ENCODE data around the gene DDX55. TPM values are rescaled to one million over a fixed set of nuclear protein-coding genes. Genes with fewer than 3 reads are reported as not detected.
"Not testable (repeated sequence)": the region's sequence is repeated elsewhere in the genome, so short reads cannot be mapped to it uniquely, and the experiment has no call there.

DDX55 gene
- total RNA-seq = 42.8 and 44.0 TPM in 2 replicates
- long read RNA-seq, partial matches to known transcripts = 46 of 81 reads
- long read RNA-seq, other reads (novel, unspliced or antisense) = 32 of 81 reads

- H3K27ac Mint-ChIP-seq (ENCODE audit: unreplicated experiment) = peak within 1 kb of the TSS; percentile 97
- no peaks in the 10 kb centered on the region for H3K9me3 Mint-ChIP-seq
- TF ChIP-seq CTCF (conservative IDR thresholded peaks at IDR 0.05) = peak; percentile 65
- peaks cover 5% of the 10 kb centered on the region for H3K36me3 Mint-ChIP-seq (ENCODE audit: low read depth)
- DNase-seq (ENCODE audit: low read depth, low spot score) = peak; percentile 71
- no peaks in the 10 kb centered on the region for H3K27me3 Mint-ChIP-seq (ENCODE audit: low read depth)
- peak within 1 kb of the TSS; percentile 92 for H3K4me3 Mint-ChIP-seq
- H3K4me1 Mint-ChIP-seq = peaks cover 23% of the 10 kb centered on the region
Observed at GRCh38 chr12:123601602-123602489, at the start of gene DDX55. TSS of gene DDX55 (plus strand) at chr12:123602099. CDS start at chr12:123602149, 50 bp downstream.

- not testable (repeated sequence) for H3K27ac Mint-ChIP-seq (ENCODE audit: unreplicated experiment); H3K9me3 Mint-ChIP-seq; H3K27me3 Mint-ChIP-seq (ENCODE audit: low read depth); H3K4me1 Mint-ChIP-seq; H3K36me3 Mint-ChIP-seq (ENCODE audit: low read depth); H3K4me3 Mint-ChIP-seq; DNase-seq (ENCODE audit: low read depth, low spot score)
Observed at GRCh38 chr12:123554136-123554535, 47.8 kb upstream of the DDX55 start.

GRCh38 chr12:123554843-123555242 is 47.1 kb upstream of the DDX55 start:
- not testable (repeated sequence) for H3K36me3 Mint-ChIP-seq (ENCODE audit: low read depth); H3K4me1 Mint-ChIP-seq; H3K27ac Mint-ChIP-seq (ENCODE audit: unreplicated experiment); H3K9me3 Mint-ChIP-seq; H3K27me3 Mint-ChIP-seq (ENCODE audit: low read depth); DNase-seq (ENCODE audit: low read depth, low spot score); H3K4me3 Mint-ChIP-seq

- H3K4me1 Mint-ChIP-seq, H3K9me3 Mint-ChIP-seq: not testable (repeated sequence)
Observed at GRCh38 chr12:123558487-123558886, 43.4 kb upstream of the DDX55 start.

GRCh38 chr12:123559468-123559867 is 42.4 kb upstream of the DDX55 start:
- H3K4me1 Mint-ChIP-seq = no peaks in the 10 kb centered on the region
- H3K27ac Mint-ChIP-seq (ENCODE audit: unreplicated experiment) = no peak overlapping the region
- no peaks in the 10 kb centered on the region for H3K9me3 Mint-ChIP-seq
- H3K4me3 Mint-ChIP-seq = no peak overlapping the region
- no peaks in the 10 kb centered on the region for H3K36me3 Mint-ChIP-seq (ENCODE audit: low read depth)
- no peak for DNase-seq (ENCODE audit: low read depth, low spot score)
- TF ChIP-seq CTCF (conservative IDR thresholded peaks at IDR 0.05) = no peak
- no peaks in the 10 kb centered on the region for H3K27me3 Mint-ChIP-seq (ENCODE audit: low read depth)

More at GRCh38 chr12:123558487-123558886, 43.4 kb upstream of the DDX55 start:
- H3K4me3 Mint-ChIP-seq; DNase-seq (ENCODE audit: low read depth, low spot score); H3K27me3 Mint-ChIP-seq (ENCODE audit: low read depth); H3K27ac Mint-ChIP-seq (ENCODE audit: unreplicated experiment); H3K36me3 Mint-ChIP-seq (ENCODE audit: low read depth): not testable (repeated sequence)

- Mint-ChIP-seq H3K4me3 (no peak overlapping the region), H3K36me3 (ENCODE audit: low read depth) (no peaks in the 10 kb centered on the region), H3K27me3 (ENCODE audit: low read depth) (no peaks in the 10 kb centered on the region), H3K4me1 (peaks cover 5% of the 10 kb centered on the region), H3K9me3 (no peaks in the 10 kb centered on the region), H3K27ac (ENCODE audit: unreplicated experiment) (no peak overlapping the region)
- no peak for DNase-seq (ENCODE audit: low read depth, low spot score)
- no peak for TF ChIP-seq CTCF (conservative IDR thresholded peaks at IDR 0.05)
Observed at GRCh38 chr12:123571343-123571813, 30.5 kb upstream of the DDX55 start.

- no peak overlapping the region for H3K27ac Mint-ChIP-seq (ENCODE audit: unreplicated experiment)
- no peaks in the 10 kb centered on the region for H3K27me3 Mint-ChIP-seq (ENCODE audit: low read depth)
- DNase-seq (ENCODE audit: low read depth, low spot score) = no peak
- H3K36me3 Mint-ChIP-seq (ENCODE audit: low read depth) = no peaks in the 10 kb centered on the region
- no peak for TF ChIP-seq CTCF (conservative IDR thresholded peaks at IDR 0.05)
- H3K4me3 Mint-ChIP-seq = no peak overlapping the region
- H3K9me3 Mint-ChIP-seq = no peaks in the 10 kb centered on the region
- H3K4me1 Mint-ChIP-seq = peaks cover 5% of the 10 kb centered on the region
Observed at GRCh38 chr12:123572391-123572790, 29.5 kb upstream of the DDX55 start.

Measured in neural crest cell (in vitro differentiated cells).